ENCODE results near the gene PEAR1.

The PEAR1 gene

GRCh38 chr1:156899956-156900718, 6.6 kb downstream of the PEAR1 start:
- no peak for DNase-seq (ENCODE audit: low read depth)

GRCh38 chr1:156900896-156901589, 7.5 kb downstream of the PEAR1 start:
- no peak for DNase-seq (ENCODE audit: low read depth)

- DNase-seq (ENCODE audit: low read depth): no peak
These were observed 8.0 kb downstream of the PEAR1 start for GRCh38 chr1:156901590-156901900.

GRCh38 chr1:156901966-156902915, 8.7 kb downstream of the PEAR1 start:
- no peak for DNase-seq (ENCODE audit: low read depth)

- DNase-seq (ENCODE audit: low read depth): no peak
These were observed 10.0 kb downstream of the PEAR1 start for GRCh38 chr1:156903328-156904091.

- no peak for DNase-seq (ENCODE audit: low read depth)
These were observed 10.9 kb downstream of the PEAR1 start for GRCh38 chr1:156904187-156904959.

GRCh38 chr1:156905176-156905575, 11.7 kb downstream of the PEAR1 start:
- DNase-seq (ENCODE audit: low read depth): no peak

- no peak for DNase-seq (ENCODE audit: low read depth)
These were observed 12.1 kb downstream of the PEAR1 start for GRCh38 chr1:156905651-156906050.

GRCh38 chr1:156906206-156906906, 12.8 kb downstream of the PEAR1 start:
- no peak for DNase-seq (ENCODE audit: low read depth)

- DNase-seq (ENCODE audit: low read depth): no peak
These were observed 15.0 kb downstream of the PEAR1 start for GRCh38 chr1:156908541-156908940.

GRCh38 chr1:156908955-156909354, 15.4 kb downstream of the PEAR1 start:
- no peak for DNase-seq (ENCODE audit: low read depth)

GRCh38 chr1:156909671-156910070, 16.2 kb downstream of the PEAR1 start:
- DNase-seq (ENCODE audit: low read depth): no peak

- no peak for DNase-seq (ENCODE audit: low read depth)
These were observed 16.8 kb downstream of the PEAR1 start for GRCh38 chr1:156910309-156910782.

- DNase-seq (ENCODE audit: low read depth): no peak
These were observed 18.2 kb downstream of the PEAR1 start for GRCh38 chr1:156911577-156912298.

GRCh38 chr1:156912310-156912709, 18.8 kb downstream of the PEAR1 start:
- DNase-seq (ENCODE audit: low read depth): no peak

- no peak for DNase-seq (ENCODE audit: low read depth)
These were observed 19.6 kb downstream of the PEAR1 start for GRCh38 chr1:156912861-156913808.

GRCh38 chr1:156913809-156914387, 20.4 kb downstream of the PEAR1 start:
- DNase-seq (ENCODE audit: low read depth): no peak

GRCh38 chr1:156914440-156914856, 20.9 kb downstream of the PEAR1 start:
- DNase-seq (ENCODE audit: low read depth): no peak
